Sigmoid colon (tissue), 4 donors: ENCODE data around the gene QPCT.

Experiments used
- CTCF ChIP-seq, 4 experiments: fragments of 450-650 bp in 3 of 4; fragments of 200-600 bp in 1 of 4; IDR thresholded peaks; one replicate each; pipeline ENCODE4 v1.5.1; 2016 to 2019; ENCODE audit warnings: antibody characterized with exemption in 4 of 4, mild to moderate bottlenecking in 3 of 4, moderate library complexity in 2 of 4
- POLR2A ChIP-seq, 2 donors: fragments of 450-650 bp; IDR thresholded peaks; one replicate each; pipeline ENCODE4 v1.6.1; 2016; ENCODE audit warnings: antibody characterized with exemption in 2 of 2, mild to moderate bottlenecking in 2 of 2, moderate library complexity in 2 of 2
- POLR2AphosphoS5 ChIP-seq, 4 donors: sonication (generic); formaldehyde crosslinking; IDR thresholded peaks; one replicate each; pipeline ENCODE4 v1.6.1; 2017; ENCODE audit warnings: antibody characterized with exemption in 4 of 4

GRCh38 chr2:37323176-37323780, 21.2 kb upstream of the QPCT start:
- TF ChIP-seq POLR2AphosphoS5 (IDR thresholded peaks at IDR 0.05) (no peak), POLR2A (IDR thresholded peaks at IDR 0.05) (no peak), CTCF (IDR thresholded peaks at IDR 0.05) (no peak)
